ENCODE measurements around the gene HOXC12. TPM values are rescaled to one million over a fixed set of nuclear protein-coding genes. Genes with fewer than 3 reads are reported as not detected.

The HOXC12 gene
- total RNA-seq, 1 experiment from 2014 or later, result 5.1 TPM

GRCh38 chr12:53935383-53936341 lies 19.0 kb upstream of the HOXC12 start:
- TF ChIP-seq TCF7L2 (IDR thresholded peaks at IDR 0.05; ENCODE audit: low read depth, low read length) (no peak), CTCF (IDR thresholded peaks at IDR 0.05) (no peak), REST (IDR thresholded peaks at IDR 0.05; ENCODE audit: insufficient read depth in 1 of 2, low read depth in 2 of 2, low read length in 1 of 2) (no peak), SIN3A (IDR thresholded peaks at IDR 0.05; ENCODE audit: borderline replicate concordance, insufficient read depth, low read depth, low read length) (no peak), POLR2AphosphoS5 (IDR thresholded peaks at IDR 0.05; ENCODE audit: low read depth, low read length) (no peak)
- ATAC-seq (no peak), DNase-seq (ENCODE audit: low read depth, low spot score) (no peak)
- ChIA-PET CTCF (no interaction called here), POLR2A (no interaction called here)
- Histone ChIP-seq H3K4me3 (ENCODE audit: low read depth in 2 of 2, low read length in 2 of 2) (no peak overlapping the region), H3K27ac (ENCODE audit: low read length) (peak overlapping the region; percentile 54), H3K27me3 (ENCODE audit: control insufficient read depth, insufficient read depth, low read length) (no peaks in the 10 kb centered on the region), H3K36me3 (ENCODE audit: control insufficient read depth, insufficient read depth, low read length) (no peaks in the 10 kb centered on the region), H3K4me1 (ENCODE audit: control insufficient read depth, insufficient read depth, low read length) (peaks cover 28% of the 10 kb centered on the region), H3K9me3 (ENCODE audit: control insufficient read depth, insufficient read depth, low read depth, low read length) (no peaks in the 10 kb centered on the region)
- in situ Hi-C loops (cut with HindIII; ENCODE audit: low pct_unique_long_range_greater_than_20kb, low sequenced_read_pairs) (no loop called here), intact Hi-C loops (cut with micrococcal nuclease; ENCODE audit: unreplicated experiment) (loop anchor here (5.0 kb wide), 1 partner anchor 88 kb away; no protein-coding TSS in a partner anchor)
- no TSS peak for BruUV-seq (replicated peaks)

GRCh38 chr12:53937099-53937498 lies 17.6 kb upstream of the HOXC12 start:
- no peak for DNase-seq (ENCODE audit: low read depth, low spot score)
- ChIA-PET CTCF (no interaction called here), POLR2A (no interaction called here)
- Histone ChIP-seq H3K9me3 (ENCODE audit: control insufficient read depth, insufficient read depth, low read depth, low read length) (no peaks in the 10 kb centered on the region), H3K27ac (ENCODE audit: low read length) (peak overlapping the region; percentile 75), H3K27me3 (ENCODE audit: control insufficient read depth, insufficient read depth, low read length) (no peaks in the 10 kb centered on the region), H3K4me3 (ENCODE audit: low read depth in 2 of 2, low read length in 2 of 2) (no peak overlapping the region), H3K4me1 (ENCODE audit: control insufficient read depth, insufficient read depth, low read length) (peaks cover 31% of the 10 kb centered on the region), H3K36me3 (ENCODE audit: control insufficient read depth, insufficient read depth, low read length) (no peaks in the 10 kb centered on the region; the same call in 1 of the 2 replicates)
- in situ Hi-C loops (cut with HindIII; ENCODE audit: low pct_unique_long_range_greater_than_20kb, low sequenced_read_pairs) (no loop called here), intact Hi-C loops (cut with micrococcal nuclease; ENCODE audit: unreplicated experiment) (loop anchor here (5.0 kb wide), 1 partner anchor 90 kb away; no protein-coding TSS in a partner anchor)
- BruUV-seq (replicated peaks), result no TSS peak
- TF ChIP-seq TCF7L2 (IDR thresholded peaks at IDR 0.05; ENCODE audit: low read depth, low read length) (no peak), CTCF (IDR thresholded peaks at IDR 0.05) (no peak), POLR2AphosphoS5 (IDR thresholded peaks at IDR 0.05; ENCODE audit: low read depth, low read length) (no peak), REST (IDR thresholded peaks at IDR 0.05; ENCODE audit: insufficient read depth in 1 of 2, low read depth in 2 of 2, low read length in 1 of 2) (no peak)
- no peak for ATAC-seq

Measured in Panc1 (cell line).